Suprapubic skin (tissue), 3 donors: Measurements from ENCODE around the gene SPATS2.

Source experiments
- CTCF ChIP-seq, 2 donors: fragments of 200-600 bp in 1 of 2; fragments of 450-650 bp in 1 of 2; sonication (generic) in 1 of 2; IDR thresholded peaks; one replicate each; pipeline ENCODE4 v1.5.1; 2016 to 2019; ENCODE audit warnings: antibody characterized with exemption in 2 of 2, mild to moderate bottlenecking in 1 of 2, moderate library complexity in 1 of 2
- EP300 ChIP-seq: sonication (generic); formaldehyde crosslinking; IDR thresholded peaks from one replicate; pipeline ENCODE4 v1.6.1; 2017; ENCODE audit warnings: antibody characterized with exemption
- POLR2A ChIP-seq, 2 donors: fragments of 450-650 bp; IDR thresholded peaks; one replicate each; pipeline ENCODE4 v1.6.1; 2017; ENCODE audit warnings: antibody characterized with exemption in 2 of 2, mild to moderate bottlenecking in 2 of 2, moderate library complexity in 2 of 2

DNA sequence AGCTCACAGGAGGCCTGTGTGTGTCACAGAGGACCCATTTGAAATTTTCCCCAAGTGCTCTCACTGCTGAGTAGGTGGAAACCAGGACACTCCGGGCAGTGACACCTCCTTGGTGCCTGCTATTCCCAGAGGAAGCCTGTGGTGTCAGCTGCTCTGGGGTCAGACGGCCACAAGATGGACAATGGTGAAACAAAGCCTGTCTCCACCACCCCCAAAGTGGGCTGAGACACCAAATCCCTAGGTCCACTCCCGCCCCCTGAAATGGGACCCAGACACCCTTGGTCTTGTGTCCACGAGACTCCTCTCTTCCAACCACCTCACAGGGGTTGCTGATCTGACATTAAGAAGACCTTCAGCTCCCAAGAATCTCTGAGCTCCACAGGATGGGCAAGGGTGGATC, 178.6 kb downstream of the SPATS2 start:
- TF ChIP-seq CTCF (IDR thresholded peaks at IDR 0.05) (no peak), EP300 (no peak), POLR2A (IDR thresholded peaks at IDR 0.05) (no peak)
